Effector CD8-positive, alpha-beta T cell (primary cell): ENCODE data around the gene SLC9A7.

Experiments
- DNase-seq: peaks from one replicate; lab custom pipeline; 2025; lab: John Stamatoyannopoulos, UW

Gene SLC9A7

GRCh38 chrX:46704767-46705386 is 54.0 kb downstream of the SLC9A7 start:
- no peak for DNase-seq

- DNase-seq = no peak
Measured at GRCh38 chrX:46703980-46704379, 54.9 kb downstream of the SLC9A7 start.

GRCh38 chrX:46698691-46699090 is 60.2 kb downstream of the SLC9A7 start:
- DNase-seq = no peak

GRCh38 chrX:46695491-46695890 is 63.4 kb downstream of the SLC9A7 start:
- DNase-seq = no peak

- no peak for DNase-seq
Measured at GRCh38 chrX:46694549-46694948, 64.4 kb downstream of the SLC9A7 start.

- DNase-seq = no peak
Measured at GRCh38 chrX:46693149-46693548, 65.8 kb downstream of the SLC9A7 start.

GRCh38 chrX:46690818-46691217 is 68.1 kb downstream of the SLC9A7 start:
- no peak for DNase-seq

- no peak for DNase-seq
Measured at GRCh38 chrX:46687619-46688018, 71.3 kb downstream of the SLC9A7 start.

GRCh38 chrX:46686003-46686645 is 72.8 kb downstream of the SLC9A7 start:
- DNase-seq = peak; percentile 0

- no peak for DNase-seq
Measured at GRCh38 chrX:46683048-46683447, 75.9 kb downstream of the SLC9A7 start.

- DNase-seq = no peak
Measured at GRCh38 chrX:46681849-46682248, 77.1 kb downstream of the SLC9A7 start.

- DNase-seq = no peak
Measured at GRCh38 chrX:46678232-46678631, 80.7 kb downstream of the SLC9A7 start.

GRCh38 chrX:46676399-46677356 is 82.2 kb downstream of the SLC9A7 start:
- DNase-seq = no peak

- DNase-seq = no peak
Measured at GRCh38 chrX:46673620-46674359, 85.1 kb downstream of the SLC9A7 start.

- DNase-seq = no peak
Measured at GRCh38 chrX:46670316-46670715, 88.6 kb downstream of the SLC9A7 start.

GRCh38 chrX:46666831-46667230 is 92.1 kb downstream of the SLC9A7 start:
- DNase-seq = no peak

- DNase-seq = no peak
Measured at GRCh38 chrX:46665232-46666152, 93.4 kb downstream of the SLC9A7 start.

- no peak for DNase-seq
Measured at GRCh38 chrX:46662188-46662958, 96.5 kb downstream of the SLC9A7 start.

- DNase-seq = no peak
Measured at GRCh38 chrX:46653482-46653881, 105.4 kb downstream of the SLC9A7 start.
